HT1080 (cell line): ENCODE data around the gene C1QL1. TPM values are rescaled to one million over a fixed set of nuclear protein-coding genes. Genes with fewer than 3 reads are reported as not detected.
A peak's percentile ranks its signal among the peaks of the same experiment; 100 is the strongest.

ENCODE experiments used
- DNase-seq: peaks from one replicate; pipeline ENCODE4 v3.0.0-alpha.2; 2015; ENCODE audit warnings: low read depth
- polyA plus RNA-seq, 2 experiments: library from polyadenylated mRNA; depleted of rRNA; stranded (reverse); fragments of >200 nt; gene quantifications; 2 replicates each; pipeline ENCODE4 v1.2.3, GENCODE V29; 2015
- total RNA-seq: library from RNA; depleted of rRNA; stranded (reverse); fragments of >200 nt; shearing (Covaris generic); gene quantifications from 2 replicates; pipeline ENCODE4 v1.2.3, GENCODE V29; 2014; rRNA removed

Gene C1QL1
- total RNA-seq, result 3.1 and 3.6 TPM in 2 replicates
- 18.3 and 22.2 TPM in 2 replicates for polyA plus RNA-seq (2015; cell fraction: cytosol; rRNA removed)
- polyA plus RNA-seq (2015; cell fraction: nucleus; rRNA removed), result 5.6 and 6.4 TPM in 2 replicates

- peak; percentile 77 for DNase-seq
These were observed at the start of gene C1QL1 for GRCh38 chr17:44968225-44969143. Gene C1QL1, minus strand, starts transcription at chr17:44968303. Its CDS starts 255 bp downstream, at chr17:44968048.

- DNase-seq, result peak; percentile 40
These were observed 48.7 kb upstream of the C1QL1 start for GRCh38 chr17:45016823-45017222.

GRCh38 chr17:45016237-45016636 is 48.1 kb upstream of the C1QL1 start:
- no peak for DNase-seq

- no peak for DNase-seq
These were observed 45.2 kb upstream of the C1QL1 start for GRCh38 chr17:45013021-45013997.

- no peak for DNase-seq
These were observed 43.7 kb upstream of the C1QL1 start for GRCh38 chr17:45011767-45012166.

GRCh38 chr17:45009676-45010467 is 41.8 kb upstream of the C1QL1 start:
- DNase-seq, result no peak

- no peak for DNase-seq
These were observed 40.1 kb upstream of the C1QL1 start for GRCh38 chr17:45008216-45008615.

GRCh38 chr17:45006927-45007461 is 38.9 kb upstream of the C1QL1 start:
- no peak for DNase-seq

GRCh38 chr17:45005700-45006099 is 37.6 kb upstream of the C1QL1 start:
- DNase-seq, result no peak

- no peak for DNase-seq
These were observed 36.3 kb upstream of the C1QL1 start for GRCh38 chr17:45004388-45004787.

- no peak for DNase-seq
These were observed 35.8 kb upstream of the C1QL1 start for GRCh38 chr17:45003877-45004276.

- DNase-seq, result no peak
These were observed 33.2 kb upstream of the C1QL1 start for GRCh38 chr17:45001310-45001709.

GRCh38 chr17:44999433-44999832 is 31.3 kb upstream of the C1QL1 start:
- DNase-seq, result no peak

GRCh38 chr17:44998646-44999045 is 30.5 kb upstream of the C1QL1 start:
- DNase-seq, result no peak

GRCh38 chr17:44997733-44998520 is 29.8 kb upstream of the C1QL1 start:
- no peak for DNase-seq

- no peak for DNase-seq
These were observed 28.2 kb upstream of the C1QL1 start for GRCh38 chr17:44996304-44996703.

- no peak for DNase-seq
These were observed 27.4 kb upstream of the C1QL1 start for GRCh38 chr17:44995436-44996001.

- no peak for DNase-seq
These were observed 24.3 kb upstream of the C1QL1 start for GRCh38 chr17:44992242-44992939.

GRCh38 chr17:44990994-44991393 is 22.9 kb upstream of the C1QL1 start:
- peak; percentile 47 for DNase-seq
